ENCODE measurements around the gene GCLM.

The GCLM gene

GRCh38 chr1:93848350-93848883 lies 60.8 kb downstream of the GCLM start:
- Histone ChIP-seq H3K4me3 (ENCODE audit: low read depth in 1 of 2, low read length in 2 of 2) (peak overlapping the region; percentile 82 to 88), H3K36me3 (ENCODE audit: control insufficient read depth in 1 of 2, insufficient read depth in 2 of 2, low read length in 2 of 2) (no peaks in the 10 kb centered on the region), H3K9me3 (ENCODE audit: control insufficient read depth in 1 of 2, low read length in 2 of 2) (no peaks in the 10 kb centered on the region), H3K27ac (ENCODE audit: low read depth, low read length) (no peak overlapping the region), H3K4me1 (ENCODE audit: control insufficient read depth in 1 of 2, insufficient read depth in 2 of 2, low read length in 2 of 2) (peaks cover 9 to 19% of the 10 kb centered on the region in 2 donors), H3K9ac (ENCODE audit: low read depth in 1 of 2, low read length in 2 of 2) (peak overlapping the region; percentile 76 to 88), H3K27me3 (ENCODE audit: control insufficient read depth in 1 of 2, insufficient read depth in 2 of 2, low read length in 2 of 2) (no peaks in the 10 kb centered on the region)

- H3K27ac ChIP-seq (ENCODE audit: low read depth, low read length): peak overlapping the region; percentile 88
- H3K9ac ChIP-seq (ENCODE audit: low read depth in 1 of 2, low read length in 2 of 2): peak overlapping the region; percentile 76 to 88
- H3K36me3 ChIP-seq (ENCODE audit: control insufficient read depth in 1 of 2, insufficient read depth in 2 of 2, low read length in 2 of 2): no peaks in the 10 kb centered on the region
- no peaks in the 10 kb centered on the region for H3K27me3 ChIP-seq (ENCODE audit: control insufficient read depth in 1 of 2, insufficient read depth in 2 of 2, low read length in 2 of 2)
- H3K9me3 ChIP-seq (ENCODE audit: control insufficient read depth in 1 of 2, low read length in 2 of 2): no peaks in the 10 kb centered on the region
- H3K4me3 ChIP-seq (ENCODE audit: low read depth in 1 of 2, low read length in 2 of 2): peak overlapping the region; percentile 82 to 88
- H3K4me1 ChIP-seq (ENCODE audit: control insufficient read depth in 1 of 2, insufficient read depth in 2 of 2, low read length in 2 of 2): peaks cover 9 to 19% of the 10 kb centered on the region in 2 donors
Measured at GRCh38 chr1:93847811-93848288, 61.4 kb downstream of the GCLM start.

GRCh38 chr1:93846992-93847810 lies 62.0 kb downstream of the GCLM start:
- H3K4me3 ChIP-seq (ENCODE audit: low read depth in 1 of 2, low read length in 2 of 2): peak overlapping the region; percentile 82 to 88
- H3K9me3 ChIP-seq (ENCODE audit: control insufficient read depth in 1 of 2, low read length in 2 of 2): no peaks in the 10 kb centered on the region
- no peaks in the 10 kb centered on the region for H3K36me3 ChIP-seq (ENCODE audit: control insufficient read depth in 1 of 2, insufficient read depth in 2 of 2, low read length in 2 of 2)
- H3K4me1 ChIP-seq (ENCODE audit: control insufficient read depth in 1 of 2, insufficient read depth in 2 of 2, low read length in 2 of 2): peaks cover 9 to 19% of the 10 kb centered on the region in 2 donors
- H3K27ac ChIP-seq (ENCODE audit: low read depth, low read length): peak overlapping the region; percentile 88
- peak overlapping the region; percentile 76 to 88 for H3K9ac ChIP-seq (ENCODE audit: low read depth in 1 of 2, low read length in 2 of 2)
- no peaks in the 10 kb centered on the region for H3K27me3 ChIP-seq (ENCODE audit: control insufficient read depth in 1 of 2, insufficient read depth in 2 of 2, low read length in 2 of 2)

GRCh38 chr1:93846206-93846991 lies 62.8 kb downstream of the GCLM start:
- peak overlapping the region; percentile 82 to 88 for H3K4me3 ChIP-seq (ENCODE audit: low read depth in 1 of 2, low read length in 2 of 2)

DNA sequence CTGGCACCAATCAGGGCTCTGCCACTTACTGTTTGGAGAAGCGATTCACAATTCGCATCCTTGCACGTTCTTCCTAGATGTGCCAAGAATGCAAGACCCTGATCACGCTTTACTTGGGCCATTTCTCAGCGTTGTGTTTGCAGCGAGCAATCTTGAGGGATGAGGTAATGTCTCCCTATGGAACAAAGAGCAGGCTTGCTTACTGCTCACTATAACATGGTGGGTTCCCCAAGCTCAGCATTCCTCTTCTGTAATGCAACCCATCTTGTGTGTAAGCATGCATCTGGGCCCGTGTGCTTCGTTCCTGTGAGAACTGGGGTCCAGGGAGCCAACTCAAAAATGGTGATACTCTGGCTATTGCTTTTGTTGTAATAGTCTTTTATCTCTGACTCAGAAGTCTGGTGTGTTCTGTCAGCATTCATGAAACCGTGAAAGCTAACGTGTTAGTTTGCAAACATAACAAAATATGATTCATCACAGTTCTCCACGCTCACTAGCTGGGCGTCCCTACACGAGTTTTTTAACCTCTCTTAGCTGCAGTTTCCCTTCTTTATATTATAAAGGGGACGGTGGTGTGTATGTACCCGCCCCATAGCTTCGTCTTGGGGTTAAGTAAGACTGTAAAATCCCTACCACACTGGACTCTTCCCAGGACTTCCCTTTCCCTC lies 63.6 kb downstream of the GCLM start:
- H3K27me3 ChIP-seq (ENCODE audit: control insufficient read depth in 1 of 2, insufficient read depth in 2 of 2, low read length in 2 of 2): no peaks in the 10 kb centered on the region
- H3K9ac ChIP-seq (ENCODE audit: low read depth in 1 of 2, low read length in 2 of 2): peak overlapping the region; percentile 68 to 75
- H3K4me3 ChIP-seq (ENCODE audit: low read depth in 1 of 2, low read length in 2 of 2): peak overlapping the region; percentile 82 to 88
- H3K36me3 ChIP-seq (ENCODE audit: control insufficient read depth in 1 of 2, insufficient read depth in 2 of 2, low read length in 2 of 2): no peaks in the 10 kb centered on the region
- H3K27ac ChIP-seq (ENCODE audit: low read depth, low read length): peak overlapping the region; percentile 88
- peaks cover 9 to 19% of the 10 kb centered on the region in 2 donors for H3K4me1 ChIP-seq (ENCODE audit: control insufficient read depth in 1 of 2, insufficient read depth in 2 of 2, low read length in 2 of 2)
- no peaks in the 10 kb centered on the region for H3K9me3 ChIP-seq (ENCODE audit: control insufficient read depth in 1 of 2, low read length in 2 of 2)

More at GRCh38 chr1:93846206-93846991, 62.8 kb downstream of the GCLM start:
- Histone ChIP-seq H3K9ac (ENCODE audit: low read depth in 1 of 2, low read length in 2 of 2) (peak overlapping the region; percentile 68 to 75), H3K9me3 (ENCODE audit: control insufficient read depth in 1 of 2, low read length in 2 of 2) (no peaks in the 10 kb centered on the region), H3K27ac (ENCODE audit: low read depth, low read length) (peak overlapping the region; percentile 88), H3K27me3 (ENCODE audit: control insufficient read depth in 1 of 2, insufficient read depth in 2 of 2, low read length in 2 of 2) (no peaks in the 10 kb centered on the region), H3K4me1 (ENCODE audit: control insufficient read depth in 1 of 2, insufficient read depth in 2 of 2, low read length in 2 of 2) (peaks cover 9 to 19% of the 10 kb centered on the region in 2 donors), H3K36me3 (ENCODE audit: control insufficient read depth in 1 of 2, insufficient read depth in 2 of 2, low read length in 2 of 2) (no peaks in the 10 kb centered on the region)

- no peak overlapping the region for H3K27ac ChIP-seq (ENCODE audit: low read depth, low read length)
- H3K4me3 ChIP-seq (ENCODE audit: low read depth in 1 of 2, low read length in 2 of 2): no peak overlapping the region
Measured at GRCh38 chr1:93844262-93845045, 64.8 kb downstream of the GCLM start.

GRCh38 chr1:93842750-93843500 lies 66.3 kb downstream of the GCLM start:
- Histone ChIP-seq H3K27ac (ENCODE audit: low read depth, low read length) (no peak overlapping the region), H3K9me3 (ENCODE audit: control insufficient read depth in 1 of 2, low read length in 2 of 2) (no peaks in the 10 kb centered on the region), H3K9ac (ENCODE audit: low read depth in 1 of 2, low read length in 2 of 2) (no peak overlapping the region), H3K27me3 (ENCODE audit: control insufficient read depth in 1 of 2, insufficient read depth in 2 of 2, low read length in 2 of 2) (no peaks in the 10 kb centered on the region), H3K4me3 (ENCODE audit: low read depth in 1 of 2, low read length in 2 of 2) (no peak overlapping the region), H3K4me1 (ENCODE audit: control insufficient read depth in 1 of 2, insufficient read depth in 2 of 2, low read length in 2 of 2) (peaks cover 6 to 16% of the 10 kb centered on the region in 2 donors), H3K36me3 (ENCODE audit: control insufficient read depth in 1 of 2, insufficient read depth in 2 of 2, low read length in 2 of 2) (no peaks in the 10 kb centered on the region)

More at GRCh38 chr1:93844262-93845045, 64.8 kb downstream of the GCLM start:
- H3K27me3 ChIP-seq (ENCODE audit: control insufficient read depth in 1 of 2, insufficient read depth in 2 of 2, low read length in 2 of 2): no peaks in the 10 kb centered on the region
- no peaks in the 10 kb centered on the region for H3K36me3 ChIP-seq (ENCODE audit: control insufficient read depth in 1 of 2, insufficient read depth in 2 of 2, low read length in 2 of 2)
- no peak overlapping the region for H3K9ac ChIP-seq (ENCODE audit: low read depth in 1 of 2, low read length in 2 of 2)
- peaks cover 9 to 19% of the 10 kb centered on the region in 2 donors for H3K4me1 ChIP-seq (ENCODE audit: control insufficient read depth in 1 of 2, insufficient read depth in 2 of 2, low read length in 2 of 2)
- H3K9me3 ChIP-seq (ENCODE audit: control insufficient read depth in 1 of 2, low read length in 2 of 2): no peaks in the 10 kb centered on the region

DNA sequence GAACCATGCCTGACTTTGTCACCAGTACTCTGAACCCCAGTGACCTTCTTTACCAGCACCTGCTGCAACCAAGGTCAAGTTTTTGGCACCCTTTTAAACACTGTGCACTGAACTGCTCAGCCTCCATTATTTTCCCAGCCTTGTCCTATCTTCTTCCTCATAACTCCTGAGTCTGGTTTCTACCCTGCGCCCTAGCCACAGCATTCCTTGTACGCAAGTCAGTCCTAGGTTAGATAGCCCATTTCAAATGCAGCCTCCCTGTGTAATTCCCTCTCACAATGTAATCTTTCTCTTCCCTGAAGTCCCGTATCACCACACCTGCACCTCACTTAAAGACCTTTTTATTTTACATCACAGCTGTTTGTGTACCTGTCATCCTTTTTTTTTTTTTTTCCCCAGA lies 67.5 kb downstream of the GCLM start:
- Histone ChIP-seq H3K36me3 (ENCODE audit: control insufficient read depth in 1 of 2, insufficient read depth in 2 of 2, low read length in 2 of 2) (no peaks in the 10 kb centered on the region), H3K9ac (ENCODE audit: low read depth in 1 of 2, low read length in 2 of 2) (no peak overlapping the region), H3K27me3 (ENCODE audit: control insufficient read depth in 1 of 2, insufficient read depth in 2 of 2, low read length in 2 of 2) (no peaks in the 10 kb centered on the region), H3K27ac (ENCODE audit: low read depth, low read length) (no peak overlapping the region), H3K4me1 (ENCODE audit: control insufficient read depth in 1 of 2, insufficient read depth in 2 of 2, low read length in 2 of 2) (peaks cover 6 to 16% of the 10 kb centered on the region in 2 donors), H3K4me3 (ENCODE audit: low read depth in 1 of 2, low read length in 2 of 2) (no peak overlapping the region), H3K9me3 (ENCODE audit: control insufficient read depth in 1 of 2, low read length in 2 of 2) (no peaks in the 10 kb centered on the region)

Measured in duodenal mucosa (tissue), 2 donors.